Frontal cortex (tissue), 4 donors: ENCODE measurements around the gene LRRIQ1. TPM values are rescaled to one million over a fixed set of nuclear protein-coding genes. Genes with fewer than 3 reads are reported as not detected.

Experiments
- DNase-seq, 2 donors: peaks; one replicate each; pipeline ENCODE4 v3.0.0; 2012; ENCODE audit warnings: low spot score in 2 of 2
- FAIRE-seq: peaks from 2 replicates; lab custom pipeline; 2012; peaks lifted over from hg19 to GRCh38; lab: Jason Lieb, UNC
- total RNA-seq: library from RNA; depleted of rRNA; stranded (reverse); fragments of >200 nt; gene quantifications from one replicate; pipeline ENCODE4 v1.2.3, GENCODE V29; 2014
- donor health status: control.
- donor health status: control.
- donor health status: control.

The LRRIQ1 gene
- total RNA-seq, 1 donor from 2014 or later, result 6.5 TPM

DNA sequence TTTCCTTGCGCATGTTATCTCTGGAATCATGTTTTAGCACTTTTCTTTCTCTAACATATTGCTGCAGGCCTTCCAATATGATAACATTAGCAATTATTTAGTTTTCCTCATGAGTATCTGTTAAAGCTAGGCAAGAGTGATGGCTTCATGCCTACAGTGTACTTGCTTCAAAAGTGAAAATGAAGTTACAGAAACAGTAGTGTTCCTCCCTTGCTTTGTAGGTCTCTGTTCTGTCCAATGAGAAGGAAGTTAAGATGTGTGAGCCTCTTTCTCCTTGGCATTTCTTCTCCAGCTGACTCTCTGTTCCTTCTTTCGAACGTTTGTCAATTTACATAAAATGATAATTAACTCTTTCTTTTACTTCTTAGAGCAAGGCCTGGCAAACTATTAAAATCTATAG is 22.2 kb downstream of the LRRIQ1 start:
- DNase-seq (no peak), FAIRE-seq (no peak)

DNA sequence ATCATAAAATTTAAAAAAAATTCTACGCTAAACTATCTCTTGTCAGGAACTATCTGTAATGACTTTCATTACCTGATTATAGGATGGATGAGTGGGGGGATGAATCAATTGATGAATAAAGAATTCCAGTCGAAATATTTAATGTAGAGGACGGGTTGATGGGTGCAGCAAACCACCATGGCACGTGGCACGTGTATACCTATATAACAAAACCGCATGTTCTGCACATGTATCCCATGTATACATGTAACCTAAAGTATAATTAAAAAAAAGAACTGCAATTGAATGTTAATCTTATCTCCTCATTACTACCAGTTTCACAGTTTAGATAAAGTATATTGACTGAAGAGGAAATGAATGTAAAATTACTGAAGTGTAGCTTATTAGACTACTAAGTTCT is 23.4 kb downstream of the LRRIQ1 start:
- no peak for DNase-seq
- no peak for FAIRE-seq

DNA sequence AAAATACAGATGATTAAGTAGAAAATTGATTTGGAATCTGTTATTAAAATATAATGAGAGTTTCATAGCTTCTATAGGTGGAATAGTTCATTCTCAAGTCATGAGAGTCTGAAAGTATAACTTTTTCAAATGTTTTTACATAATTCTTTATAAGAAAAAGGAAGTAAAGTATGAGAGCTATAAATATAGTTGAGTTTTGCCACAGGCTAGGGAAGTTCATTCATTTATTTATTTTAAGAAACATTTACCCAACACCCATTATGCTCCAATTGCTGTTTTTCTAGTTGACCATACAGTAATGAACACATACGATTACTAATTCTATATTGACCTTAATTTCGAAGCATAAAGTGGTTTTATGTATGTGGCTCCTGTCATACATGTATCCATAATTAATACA is 24.8 kb downstream of the LRRIQ1 start:
- DNase-seq (no peak), FAIRE-seq (no peak)

DNA sequence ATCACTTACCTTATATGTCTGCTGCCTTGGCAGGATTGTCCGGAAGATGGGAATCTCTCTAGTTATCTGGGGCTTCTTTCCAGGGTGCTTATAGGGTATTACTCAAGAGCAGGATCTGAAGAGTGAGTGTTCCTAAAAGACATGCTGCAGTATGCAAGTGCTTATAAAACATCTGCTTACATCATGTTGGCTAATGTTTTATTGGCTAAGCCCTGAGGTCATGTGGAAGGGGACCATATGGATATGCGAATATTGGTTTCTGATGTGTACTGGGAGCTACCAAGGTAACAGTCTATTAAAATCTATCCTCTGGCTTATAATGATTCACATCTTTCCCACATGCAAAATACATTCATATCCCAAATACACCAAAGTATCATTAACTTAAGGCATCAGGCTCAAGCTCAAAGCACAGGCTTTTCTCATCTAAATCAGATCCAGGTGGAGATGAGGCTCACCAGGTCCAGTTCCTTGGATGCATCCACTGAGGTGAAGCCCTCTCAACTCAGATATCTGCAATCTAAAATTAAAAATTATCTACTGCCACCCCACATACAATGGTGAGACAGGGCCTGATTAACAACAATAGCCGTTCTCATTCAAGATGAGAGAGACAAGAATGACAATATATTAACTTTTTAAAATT is 29.8 kb downstream of the LRRIQ1 start:
- FAIRE-seq (no peak), DNase-seq (no peak)

DNA sequence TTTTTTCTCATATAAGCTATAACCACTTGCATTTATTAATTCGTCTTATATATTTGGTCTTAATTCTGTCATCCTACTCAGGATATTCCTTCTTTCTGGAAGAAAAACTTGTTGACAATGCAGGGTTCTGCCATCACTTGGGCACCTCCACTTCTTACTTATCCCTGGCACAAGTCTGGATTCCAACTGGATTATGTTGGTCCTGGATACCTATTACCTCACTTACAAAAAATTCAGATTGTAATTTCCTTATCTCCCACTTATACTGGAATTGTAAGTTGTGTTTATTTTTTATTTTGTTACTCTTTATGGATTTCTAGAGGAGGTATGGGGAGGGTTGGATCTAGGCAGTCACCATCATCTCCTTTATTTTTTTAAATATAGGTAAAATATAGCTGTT is 36.7 kb downstream of the LRRIQ1 start:
- FAIRE-seq, result no peak

DNA sequence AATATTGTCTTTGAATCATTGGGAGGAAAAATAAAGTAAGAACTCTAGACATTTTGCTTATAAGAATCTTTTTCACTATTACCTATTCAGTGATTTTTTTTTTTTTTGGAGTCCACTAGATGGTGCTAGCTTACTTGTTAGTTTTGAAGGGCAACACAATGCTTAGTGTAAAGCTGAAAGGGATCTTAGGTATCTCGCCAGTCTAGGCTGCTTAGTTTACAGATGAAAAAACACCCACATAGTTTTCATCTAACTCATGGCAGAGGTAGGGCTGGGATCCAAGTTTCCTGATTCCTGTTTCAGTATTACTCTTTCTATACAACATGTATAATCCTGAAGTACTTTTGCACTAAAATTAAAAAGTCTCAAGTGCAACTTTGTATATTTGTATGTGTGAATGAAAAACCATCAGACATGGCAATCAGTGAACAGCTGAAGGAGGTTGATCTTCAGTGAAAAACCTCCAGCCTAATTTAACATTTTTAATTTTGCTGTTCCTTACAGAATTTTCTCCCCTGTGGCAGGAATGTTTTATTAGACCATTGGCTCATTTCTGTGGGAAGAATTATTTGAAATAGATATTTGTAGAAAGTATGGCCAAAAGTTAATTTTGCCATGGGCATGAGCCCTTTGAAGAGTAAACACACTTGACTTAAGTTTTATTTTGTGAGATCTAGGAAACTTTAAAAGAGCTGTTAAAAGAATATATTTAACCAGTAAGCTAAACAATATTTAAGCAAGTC is 40.7 kb downstream of the LRRIQ1 start:
- FAIRE-seq (no peak), DNase-seq (peak in 1 of 2 donors; percentile 12)

More for the DNA sequence above, 36.7 kb downstream of the LRRIQ1 start:
- DNase-seq, result no peak

DNA sequence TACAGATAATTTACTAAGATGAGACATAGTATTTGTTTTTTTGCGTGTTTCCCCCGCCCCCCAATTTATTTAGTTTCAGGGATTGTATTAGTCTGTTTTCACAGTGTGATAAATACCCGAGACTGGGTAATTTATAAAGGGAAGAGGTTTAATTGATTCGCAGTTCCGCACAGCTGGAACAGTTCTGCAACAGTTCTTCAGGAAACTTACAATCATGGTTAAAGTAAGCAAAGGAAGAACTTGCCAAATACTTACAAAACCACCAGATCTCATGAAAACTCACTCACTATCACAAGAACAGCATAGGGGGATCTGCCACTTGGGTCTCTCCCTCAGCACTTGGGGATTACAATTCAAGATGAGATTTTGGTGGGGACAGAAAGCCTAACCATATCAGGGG is 48.9 kb downstream of the LRRIQ1 start:
- no peak for DNase-seq

DNA sequence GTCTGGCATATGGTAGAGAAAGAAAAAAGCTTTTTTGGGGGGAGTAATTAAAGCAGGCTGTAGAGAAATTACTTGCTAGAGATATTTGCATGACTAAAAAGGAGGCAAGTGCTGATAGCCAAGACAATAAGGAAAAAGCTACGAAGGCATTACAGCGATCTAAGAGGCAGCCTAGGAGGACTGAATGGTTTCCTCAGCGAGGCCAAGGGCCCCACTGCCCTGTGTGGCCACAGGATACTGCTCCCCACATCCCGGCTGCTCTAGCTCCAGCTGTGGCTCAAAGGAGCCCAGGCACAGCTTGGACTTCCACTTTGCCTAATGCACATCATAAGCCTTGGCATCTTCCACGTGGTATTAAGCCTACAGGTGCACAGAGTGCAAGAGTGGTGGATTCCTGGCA is 53.6 kb downstream of the LRRIQ1 start:
- FAIRE-seq, result no peak

More for the DNA sequence above, 48.9 kb downstream of the LRRIQ1 start:
- FAIRE-seq, result no peak

DNA sequence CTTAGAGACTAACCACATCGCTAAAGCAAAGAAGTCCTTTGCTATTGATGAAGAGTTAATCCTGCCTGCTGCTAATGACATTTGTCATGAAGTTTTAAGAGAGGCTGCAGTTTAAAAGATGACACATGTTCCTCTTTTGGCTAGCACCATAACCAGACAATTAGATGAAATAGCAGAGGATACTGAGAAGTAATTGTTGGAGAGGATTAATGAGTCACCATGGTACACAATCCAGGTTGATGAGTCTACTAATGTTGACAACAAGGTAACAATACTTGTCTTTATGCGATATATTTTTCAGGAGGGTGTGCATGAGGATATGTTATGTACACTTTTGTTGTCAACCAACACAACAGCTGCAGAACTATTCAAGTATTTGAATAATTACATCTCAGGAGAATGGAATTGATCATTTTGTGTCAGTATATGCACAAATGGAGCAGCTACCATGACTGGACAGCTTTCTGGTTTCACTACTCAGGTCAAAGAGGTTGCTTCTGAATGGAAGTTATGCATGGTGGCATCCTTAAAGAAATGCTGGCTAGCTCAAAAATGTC is 56.7 kb downstream of the LRRIQ1 start:
- no peak for FAIRE-seq
- no peak for DNase-seq

More for the DNA sequence above, 53.6 kb downstream of the LRRIQ1 start:
- DNase-seq, result no peak

DNA sequence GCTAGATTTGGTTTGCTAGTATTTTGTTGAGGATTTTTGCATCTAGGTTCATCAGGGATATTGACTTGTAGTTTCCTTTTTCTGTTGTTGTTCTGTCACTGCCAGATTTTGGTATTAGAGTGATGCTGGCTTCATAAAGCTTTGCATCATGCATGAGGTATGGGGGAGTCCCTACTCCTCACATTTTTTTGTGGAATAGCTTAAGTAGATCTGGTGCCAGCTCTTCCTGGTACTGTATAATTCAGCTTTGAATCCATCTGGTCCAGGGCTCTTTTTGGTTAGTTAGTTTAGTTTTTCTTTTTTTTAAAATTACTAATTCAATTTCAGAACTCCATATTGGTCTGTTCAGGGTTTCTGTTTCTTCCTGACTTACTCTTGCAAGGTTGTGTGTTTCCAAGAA is 59.4 kb downstream of the LRRIQ1 start:
- DNase-seq (no peak), FAIRE-seq (no peak)

DNA sequence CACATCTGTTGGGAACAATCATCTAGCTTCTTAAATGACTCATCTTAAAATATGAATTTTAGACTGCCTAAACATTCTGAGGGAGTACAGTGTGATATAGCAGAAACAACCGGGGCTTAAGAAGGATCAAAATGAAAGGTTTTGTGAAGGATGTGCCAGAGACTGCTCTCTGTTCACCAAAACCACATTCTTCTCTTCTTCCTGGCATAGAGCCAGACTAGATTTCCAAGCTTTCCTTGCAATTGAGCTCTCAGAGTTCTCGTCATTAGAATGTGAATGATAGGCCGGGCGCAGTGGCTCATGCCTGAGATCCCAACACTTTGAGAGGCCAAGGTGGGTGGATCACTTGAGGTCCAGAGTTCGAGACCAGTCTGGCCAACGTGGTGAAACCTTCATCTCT is 94.5 kb downstream of the LRRIQ1 start:
- DNase-seq, result no peak
- FAIRE-seq, result no peak

DNA sequence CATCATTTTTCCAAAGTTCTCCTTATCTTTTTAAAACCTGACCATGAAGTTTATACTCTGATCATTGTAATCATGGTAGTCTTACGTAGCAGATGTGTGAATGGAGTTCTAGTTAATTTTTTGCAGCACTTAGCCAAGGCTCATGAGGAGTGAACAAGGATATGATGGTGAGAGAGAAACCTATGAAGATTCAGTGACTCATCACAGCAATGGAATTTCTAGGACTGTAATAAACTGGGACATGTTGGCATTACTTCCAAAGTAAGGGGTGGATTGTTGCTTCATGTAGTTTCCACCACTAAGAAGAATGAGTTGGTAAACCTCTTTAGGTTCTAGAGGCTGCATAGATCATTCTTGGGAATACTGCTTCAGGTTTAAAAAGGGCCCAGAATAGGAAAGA is 102.7 kb downstream of the LRRIQ1 start:
- DNase-seq (no peak), FAIRE-seq (no peak)

DNA sequence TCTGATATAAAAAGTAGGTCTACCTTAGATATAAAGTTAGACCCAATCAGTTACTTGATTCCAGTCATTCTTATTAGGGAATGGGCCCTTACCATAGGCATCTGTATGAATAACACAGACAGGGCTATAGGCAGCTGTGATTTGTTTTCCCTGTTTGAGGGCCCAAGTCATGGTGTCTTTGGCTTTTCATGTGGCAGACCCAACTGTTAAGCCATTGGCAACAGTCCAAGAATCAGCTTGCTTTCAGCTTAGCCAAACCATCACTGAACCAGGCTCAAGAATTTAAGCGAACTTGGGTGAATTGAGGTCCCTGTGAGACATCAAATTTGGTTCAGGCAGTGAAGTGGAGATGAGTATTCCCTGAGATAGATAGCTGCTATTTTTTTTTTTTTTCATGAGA is 111.2 kb downstream of the LRRIQ1 start:
- DNase-seq (no peak), FAIRE-seq (no peak)

DNA sequence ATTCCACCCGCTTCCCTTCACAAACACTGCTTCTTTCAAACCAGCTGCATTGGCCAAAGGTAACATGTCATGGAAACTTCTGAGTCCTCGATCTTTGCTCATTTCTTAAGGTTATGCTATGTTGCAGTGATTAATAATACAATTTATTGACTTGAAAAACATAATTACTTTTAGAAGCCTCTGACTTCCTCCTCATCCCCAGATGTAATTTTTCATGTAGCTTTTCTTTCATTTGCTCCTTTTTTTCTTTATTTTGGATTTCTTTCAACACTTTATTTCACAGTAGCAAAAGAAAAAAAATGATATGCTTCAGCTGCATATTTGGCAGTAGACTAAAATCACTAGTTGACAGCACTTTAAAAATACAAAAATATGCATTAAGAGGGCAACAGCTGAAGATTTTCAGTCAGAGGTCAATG is 116.2 kb downstream of the LRRIQ1 start:
- no peak for DNase-seq
- no peak for FAIRE-seq

DNA sequence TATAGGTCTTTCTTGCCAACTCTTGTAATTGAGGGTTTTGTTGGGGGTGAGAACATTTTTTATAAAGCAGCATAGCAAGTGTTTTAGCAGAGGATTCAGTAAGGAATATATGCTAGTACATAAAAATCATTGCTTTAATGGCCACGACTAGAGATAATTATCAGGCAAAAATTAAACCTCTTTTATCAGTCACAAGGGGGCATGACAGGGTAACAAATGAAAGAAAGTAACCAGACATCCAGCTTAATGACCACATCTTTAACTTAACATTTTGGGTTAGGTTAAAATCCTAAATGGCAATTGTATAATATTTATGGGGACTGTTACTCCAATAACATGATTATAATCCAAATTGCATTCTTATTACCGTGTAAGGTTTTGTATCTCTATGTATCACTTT is 119.6 kb downstream of the LRRIQ1 start:
- FAIRE-seq (no peak), DNase-seq (no peak)

DNA sequence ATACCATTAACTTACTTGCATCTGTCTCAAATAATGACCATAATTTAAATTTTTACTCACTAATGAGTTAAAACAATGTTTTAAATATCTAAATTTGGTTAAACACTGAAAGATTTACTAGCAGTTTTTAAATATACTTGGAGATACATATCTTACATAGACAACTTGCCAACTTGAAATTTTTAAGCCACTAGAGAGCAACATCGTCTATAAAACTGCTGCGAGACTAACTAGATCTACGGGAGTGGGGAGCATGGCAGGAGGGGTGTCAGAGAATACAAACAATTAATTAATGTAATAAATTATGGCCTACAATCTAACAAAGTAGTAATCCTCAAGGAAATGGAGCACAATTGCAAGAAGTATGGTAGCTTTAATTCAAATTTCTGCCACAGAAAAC is 120.4 kb downstream of the LRRIQ1 start:
- no peak for DNase-seq
- no peak for FAIRE-seq

DNA sequence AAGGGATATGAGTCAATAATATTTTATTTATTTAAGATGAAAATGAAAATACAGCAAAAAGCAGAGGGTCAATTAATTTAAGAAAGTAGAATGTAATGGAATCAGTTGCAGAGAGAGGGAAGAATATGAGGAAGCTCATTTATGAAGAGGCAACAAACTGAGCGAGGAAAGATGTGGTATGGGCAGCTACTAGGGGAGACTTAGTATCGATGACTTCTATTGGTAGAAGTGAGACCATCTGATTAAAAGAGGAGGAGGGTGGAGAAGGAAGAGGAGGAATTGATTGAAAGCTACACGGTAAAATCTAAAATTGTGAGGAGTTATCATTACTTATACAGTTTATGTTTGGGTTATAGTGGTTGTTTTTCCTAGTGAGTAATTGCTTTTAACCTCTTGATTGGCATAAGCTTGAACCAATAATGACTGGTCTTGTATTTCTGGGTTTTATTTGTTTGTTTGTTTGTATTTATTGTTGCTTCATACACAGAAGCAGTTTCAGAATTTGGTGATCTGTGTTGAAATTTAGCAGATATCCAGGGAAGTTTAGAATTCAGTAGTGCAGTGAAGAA is 121.0 kb downstream of the LRRIQ1 start:
- FAIRE-seq (no peak), DNase-seq (no peak)

DNA sequence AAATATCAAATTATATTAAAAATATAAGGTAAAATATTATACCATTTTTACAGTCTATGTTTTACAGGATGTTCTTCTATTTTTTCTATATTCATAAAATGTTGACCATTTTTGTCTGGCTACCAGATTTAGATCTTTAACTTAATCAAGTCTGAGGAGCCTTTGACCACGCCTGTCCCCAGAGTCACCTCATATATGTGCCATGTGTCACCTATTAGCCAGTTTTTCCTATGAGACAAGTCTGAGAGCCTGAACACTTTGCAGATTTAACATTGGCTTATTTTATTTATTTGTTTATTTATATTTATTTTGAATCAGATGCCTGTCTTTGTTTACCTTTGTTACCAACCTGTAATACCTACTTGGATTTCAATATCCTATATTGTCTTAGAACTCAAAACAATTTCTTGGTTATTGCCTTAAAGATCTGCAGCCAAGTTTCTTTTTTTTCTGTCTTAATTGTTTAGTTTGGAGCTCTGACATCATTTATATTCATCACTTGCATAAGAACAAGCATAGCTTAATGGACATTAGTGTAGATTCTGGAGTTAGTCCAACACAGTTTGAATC is 127.7 kb downstream of the LRRIQ1 start:
- DNase-seq (no peak), FAIRE-seq (no peak)

DNA sequence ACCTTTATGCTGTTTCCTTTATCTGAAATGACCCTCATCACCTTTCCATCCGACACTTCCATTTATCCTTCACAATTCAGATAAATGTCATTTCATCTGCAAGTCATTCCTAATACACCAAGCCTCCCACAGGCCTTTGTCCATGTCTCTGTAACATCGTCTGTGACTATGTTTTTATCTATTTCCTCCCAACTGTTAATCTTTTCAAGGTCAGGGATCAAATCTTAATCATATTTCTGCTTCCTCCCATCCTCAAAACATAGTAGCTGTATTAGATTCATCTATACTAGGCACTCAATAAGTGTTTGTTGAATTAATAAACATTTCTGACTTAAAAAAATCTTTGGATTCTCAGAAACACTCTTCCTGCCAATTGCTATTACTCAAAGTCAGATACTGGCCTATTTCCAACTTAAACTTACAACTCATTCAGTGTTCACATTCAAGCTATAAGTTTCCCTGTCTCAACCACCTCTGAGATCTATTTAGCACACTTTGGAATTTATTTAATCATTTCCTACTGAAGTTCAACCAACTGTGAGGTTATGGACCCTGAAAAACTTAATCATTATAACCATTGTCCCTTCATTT is 143.6 kb downstream of the LRRIQ1 start:
- no peak for DNase-seq
- no peak for FAIRE-seq

DNA sequence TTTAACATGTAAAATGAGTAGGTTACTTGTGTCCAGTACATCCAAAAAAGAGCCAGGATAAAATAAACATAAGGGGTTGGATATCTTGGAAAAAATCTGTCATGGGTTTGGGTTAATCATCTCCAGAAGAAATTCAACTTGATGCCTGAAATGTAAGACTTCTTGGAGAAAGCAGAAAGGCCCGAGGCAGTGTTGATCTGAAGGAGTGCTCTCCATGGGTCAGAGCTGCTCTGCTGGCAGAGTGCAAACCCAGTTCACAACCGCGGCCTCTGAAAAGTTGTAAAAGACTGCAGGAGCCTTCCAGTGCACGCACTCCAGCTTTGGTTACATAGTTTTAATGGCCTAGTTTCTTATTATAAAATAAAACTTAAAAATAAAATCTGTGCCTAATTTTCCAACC is 146.5 kb downstream of the LRRIQ1 start:
- FAIRE-seq, result no peak
- no peak for DNase-seq
